ENCODE results near the gene RARB.

GRCh38 chr3:25478964-25479726 lies 51.1 kb downstream of the RARB start:
- TF ChIP-seq HOXD13 (CRISPR knock-in tag; IDR thresholded peaks at IDR 0.05; ENCODE audit: borderline replicate concordance): no peak
- no peak for TF ChIP-seq HOXA7 (CRISPR knock-in tag; IDR thresholded peaks at IDR 0.05; ENCODE audit: borderline replicate concordance)
